RWPE1 (cell line): Measurements from ENCODE around the gene ATXN7L3.
A peak's percentile ranks its signal among the peaks of the same experiment; 100 is the strongest.

Experiments
- CTCF ChIA-PET: fragments of 350-600 bp; sonication (Branson Sonifier 250); formaldehyde crosslinking; extraction: SDS; loops from one replicate; lab custom pipeline; 2021; lab: Yijun Ruan, JAX
- POLR2A ChIA-PET: fragments of 400-600 bp; formaldehyde crosslinking; extraction: SDS; loops from one replicate; lab custom pipeline; 2020; ENCODE audit warnings: antibody characterized with exemption; ENCODE audit not compliant: low non-redundant PET; lab: Yijun Ruan, JAX
- DNase-seq: peaks from one replicate; pipeline ENCODE4 v3.0.0; 2012; ENCODE audit warnings: low spot score
- H3K27ac ChIP-seq: fragments of 450-650 bp; 2 replicates; pipeline ENCODE4 v1.5.1; 2017
- CTCF ChIP-seq: fragments of 450-650 bp; conservative IDR thresholded peaks from 2 replicates; pipeline ENCODE4 v1.5.1; 2017; ENCODE audit warnings: low read depth, mild to moderate bottlenecking

ATXN7L3 gene

GRCh38 chr17:44178133-44178532 lies 21.6 kb downstream of the ATXN7L3 start:
- ChIA-PET CTCF (no interaction called here), POLR2A (no interaction called here)
- no peak for TF ChIP-seq CTCF
- no peak for DNase-seq
- H3K27ac ChIP-seq: peak overlapping the region; percentile 26

- no peak for TF ChIP-seq CTCF
- no peak for DNase-seq
- POLR2A ChIA-PET: no interaction called here
- CTCF ChIA-PET: no interaction called here
- H3K27ac ChIP-seq: peak overlapping the region; percentile 26; the same call in 1 of the 2 replicates
Observed at GRCh38 chr17:44177640-44178039, 22.0 kb downstream of the ATXN7L3 start.

- ChIA-PET POLR2A (no interaction called here), CTCF (no interaction called here)
- DNase-seq: no peak
- peak overlapping the region; percentile 26 for H3K27ac ChIP-seq
- no peak for TF ChIP-seq CTCF
Observed at GRCh38 chr17:44176671-44177501, 22.8 kb downstream of the ATXN7L3 start.

- POLR2A ChIA-PET: no interaction called here
- no peak for TF ChIP-seq CTCF
- CTCF ChIA-PET: no interaction called here
- peak overlapping the region; percentile 26 for H3K27ac ChIP-seq
- no peak for DNase-seq
Observed at GRCh38 chr17:44176257-44176656, 23.4 kb downstream of the ATXN7L3 start.

GRCh38 chr17:44174427-44174826 lies 25.3 kb downstream of the ATXN7L3 start:
- DNase-seq: no peak
- peak overlapping the region; percentile 5; the same call in 1 of the 2 replicates for H3K27ac ChIP-seq
- no peak for TF ChIP-seq CTCF
- ChIA-PET CTCF (interaction anchor here (0.7 kb wide), 1 partner anchor 133 kb away, joined by 3 read pairs; no protein-coding TSS in a partner anchor), POLR2A (no interaction called here)

- no peak overlapping the region for H3K27ac ChIP-seq
- no peak for DNase-seq
- no peak for TF ChIP-seq CTCF
- ChIA-PET CTCF (interaction anchor here (0.7 to 0.9 kb wide), 2 partner anchors 56 to 154 kb away, joined by 3 read pairs; no protein-coding TSS in a partner anchor), POLR2A (no interaction called here)
Observed at GRCh38 chr17:44171931-44172455, 27.7 kb downstream of the ATXN7L3 start.
